Mammary epithelial cell (primary cell): Measurements from ENCODE around the gene PLCXD3.

Source experiments
- EZH2 ChIP-seq: IDR thresholded peaks from 2 replicates; pipeline ENCODE4 v1.6.1; 2012; ENCODE audit warnings: low read length, inconsistent platforms, borderline replicate concordance
- TF ChIP-seq, protein P1 (sequence below), 2 donors: IDR thresholded peaks in 1 of 2; conservative IDR thresholded peaks in 1 of 2; 2 replicates each; pipeline ENCODE4 v1.5.1; 2011 to 2012; ENCODE audit warnings: inconsistent platforms in 2 of 2, low read length in 2 of 2, mild to moderate bottlenecking in 2 of 2, control low read depth in 1 of 2, low read depth in 1 of 2; ENCODE audit not compliant: insufficient read depth in 1 of 2; ENCODE audit errors: extremely low read depth in 1 of 2

DNA sequence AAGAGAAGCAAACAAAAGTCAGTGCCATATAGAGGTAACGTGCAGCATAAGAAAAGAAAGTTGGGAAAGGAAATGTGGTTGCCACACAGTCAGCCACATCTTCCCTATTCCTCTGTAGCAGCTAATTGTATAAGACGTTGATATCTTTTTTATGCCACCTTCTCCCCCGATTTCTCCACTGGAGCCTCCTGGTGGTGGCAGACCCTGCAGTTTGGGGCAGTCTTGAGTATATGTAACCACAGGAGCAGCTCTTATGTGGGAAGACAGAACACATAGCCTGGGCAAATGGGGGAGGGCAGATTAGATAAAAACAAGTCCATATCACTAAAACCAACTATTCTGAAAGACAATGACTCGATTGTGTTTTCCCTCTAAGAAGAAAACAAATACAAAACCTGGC, 99.7 kb downstream of the PLCXD3 start:
- TF ChIP-seq EZH2 = no peak
- TF ChIP-seq, protein P1, sequence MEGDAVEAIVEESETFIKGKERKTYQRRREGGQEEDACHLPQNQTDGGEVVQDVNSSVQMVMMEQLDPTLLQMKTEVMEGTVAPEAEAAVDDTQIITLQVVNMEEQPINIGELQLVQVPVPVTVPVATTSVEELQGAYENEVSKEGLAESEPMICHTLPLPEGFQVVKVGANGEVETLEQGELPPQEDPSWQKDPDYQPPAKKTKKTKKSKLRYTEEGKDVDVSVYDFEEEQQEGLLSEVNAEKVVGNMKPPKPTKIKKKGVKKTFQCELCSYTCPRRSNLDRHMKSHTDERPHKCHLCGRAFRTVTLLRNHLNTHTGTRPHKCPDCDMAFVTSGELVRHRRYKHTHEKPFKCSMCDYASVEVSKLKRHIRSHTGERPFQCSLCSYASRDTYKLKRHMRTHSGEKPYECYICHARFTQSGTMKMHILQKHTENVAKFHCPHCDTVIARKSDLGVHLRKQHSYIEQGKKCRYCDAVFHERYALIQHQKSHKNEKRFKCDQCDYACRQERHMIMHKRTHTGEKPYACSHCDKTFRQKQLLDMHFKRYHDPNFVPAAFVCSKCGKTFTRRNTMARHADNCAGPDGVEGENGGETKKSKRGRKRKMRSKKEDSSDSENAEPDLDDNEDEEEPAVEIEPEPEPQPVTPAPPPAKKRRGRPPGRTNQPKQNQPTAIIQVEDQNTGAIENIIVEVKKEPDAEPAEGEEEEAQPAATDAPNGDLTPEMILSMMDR (conservative IDR thresholded peaks at IDR 0.05 in 1 of 2, IDR thresholded peaks at IDR 0.05 in 1 of 2; ENCODE audit: extremely low read depth in 1 of 2, insufficient read depth in 1 of 2, low read depth in 1 of 2, low read length in 2 of 2) = no peak
